Brain microvascular endothelial cell (primary cell): ENCODE data around the gene MAP3K7.

Experiments used
- DNase-seq: peaks from one replicate; pipeline ENCODE4 v3.0.0-alpha.2; 2020
- H3K27ac ChIP-seq: fragments of 250-450 bp; sonication (Bioruptor Pico); 2 replicates; pipeline ENCODE4 v1.5.1; 2020; ENCODE audit warnings: mild to moderate bottlenecking, moderate library complexity
- H3K27me3 ChIP-seq: fragments of 250-450 bp; sonication (Bioruptor Pico); replicated peaks from 2 replicates; pipeline ENCODE4 v1.5.1; 2020; ENCODE audit warnings: mild to moderate bottlenecking
- H3K36me3 ChIP-seq: fragments of 250-450 bp; sonication (Bioruptor Pico); replicated peaks from 2 replicates; pipeline ENCODE4 v1.5.1; 2020; ENCODE audit warnings: mild to moderate bottlenecking
- H3K4me3 ChIP-seq: 2 replicates; pipeline ENCODE4 v1.5.1; 2011; ENCODE audit warnings: low read depth, mild to moderate bottlenecking, control low read depth, low read length, moderate library complexity
- CTCF ChIP-seq: IDR thresholded peaks from 2 replicates; pipeline ENCODE4 v1.5.1; 2011; ENCODE audit warnings: low read depth, mild to moderate bottlenecking, moderate library complexity, low read length, control low read depth, inconsistent platforms; ENCODE audit errors: missing control alignments
- in situ Hi-C: cut with HindIII; loops from 2 replicates; pipeline ENCODE4 v1.10.0; 2017; ENCODE audit warnings: low sequenced_read_pairs, low pct_ligation_motif_present

The MAP3K7 gene

GRCh38 chr6:90521955-90522354 is 64.9 kb downstream of the MAP3K7 start:
- Histone ChIP-seq H3K27ac (no peak overlapping the region), H3K4me3 (no peak overlapping the region), H3K36me3 (peaks cover 7% of the 10 kb centered on the region), H3K27me3 (no peaks in the 10 kb centered on the region)
- in situ Hi-C loops = no loop called here
- no peak for TF ChIP-seq CTCF
- DNase-seq = no peak

- H3K36me3 ChIP-seq = peaks cover 13% of the 10 kb centered on the region
- H3K4me3 ChIP-seq = no peak overlapping the region
- in situ Hi-C loops = no loop called here
- no peak for DNase-seq
- TF ChIP-seq CTCF = no peak
- no peaks in the 10 kb centered on the region for H3K27me3 ChIP-seq
- no peak overlapping the region for H3K27ac ChIP-seq
These were observed 70.7 kb downstream of the MAP3K7 start for GRCh38 chr6:90516074-90516660.

GRCh38 chr6:90514496-90514895 is 72.4 kb downstream of the MAP3K7 start:
- Histone ChIP-seq H3K27ac (no peak overlapping the region), H3K36me3 (peaks cover 13% of the 10 kb centered on the region), H3K27me3 (no peaks in the 10 kb centered on the region), H3K4me3 (no peak overlapping the region)
- no peak for DNase-seq
- in situ Hi-C loops = no loop called here
- no peak for TF ChIP-seq CTCF

GRCh38 chr6:90508753-90509152 is 78.1 kb downstream of the MAP3K7 start:
- Histone ChIP-seq H3K4me3 (no peak overlapping the region), H3K27me3 (no peaks in the 10 kb centered on the region), H3K36me3 (peaks cover 5% of the 10 kb centered on the region), H3K27ac (no peak overlapping the region)
- no peak for TF ChIP-seq CTCF
- in situ Hi-C loops = no loop called here
- DNase-seq = no peak

GRCh38 chr6:90502866-90503407 is 83.9 kb downstream of the MAP3K7 start:
- Histone ChIP-seq H3K27ac (no peak overlapping the region), H3K36me3 (no peaks in the 10 kb centered on the region), H3K27me3 (no peaks in the 10 kb centered on the region), H3K4me3 (no peak overlapping the region)
- DNase-seq = peak; percentile 20
- in situ Hi-C loops = no loop called here
- TF ChIP-seq CTCF = no peak

GRCh38 chr6:90502381-90502780 is 84.5 kb downstream of the MAP3K7 start:
- Histone ChIP-seq H3K27ac (no peak overlapping the region), H3K36me3 (no peaks in the 10 kb centered on the region), H3K27me3 (no peaks in the 10 kb centered on the region), H3K4me3 (no peak overlapping the region)
- no peak for DNase-seq
- in situ Hi-C loops = no loop called here
- no peak for TF ChIP-seq CTCF
